ENCODE measurements around the gene KLHL26. TPM values are rescaled to one million over a fixed set of nuclear protein-coding genes. Genes with fewer than 3 reads are reported as not detected.
"Not testable (repeated sequence)": the region's sequence is repeated elsewhere in the genome, so short reads cannot be mapped to it uniquely, and the experiment has no call there.

KLHL26 gene
- total RNA-seq: 17.1 TPM
- long read RNA-seq, full-length matches to known transcripts: 6 of 14 reads
- long read RNA-seq, partial matches to known transcripts: 1 of 14 reads
- long read RNA-seq, other reads (novel, unspliced or antisense): 7 of 14 reads

GRCh38 chr19:18636969-18637629 lies at the start of gene KLHL26:
KLHL26 (plus strand) TSS chr19:18637028; CDS start chr19:18637055, 27 bp downstream.
- no peak for DNase-seq (ENCODE audit: low spot score)

GRCh38 chr19:18587561-18587960 lies 49.3 kb upstream of the KLHL26 start:
- no peak for DNase-seq (ENCODE audit: low spot score)

- no peak for DNase-seq (ENCODE audit: low spot score)
Measured at GRCh38 chr19:18587962-18588610, 48.7 kb upstream of the KLHL26 start.

- DNase-seq (ENCODE audit: low spot score): peak; percentile 94
Measured at GRCh38 chr19:18588611-18589379, 48.0 kb upstream of the KLHL26 start, which contains the start of gene REX1BD. REX1BD (plus strand) TSS chr19:18588798; CDS start chr19:18588802, 4 bp downstream.

- no peak for DNase-seq (ENCODE audit: low spot score)
Measured at GRCh38 chr19:18589380-18590272, 47.2 kb upstream of the KLHL26 start.

GRCh38 chr19:18590273-18591272 lies 46.3 kb upstream of the KLHL26 start:
- DNase-seq (ENCODE audit: low spot score): no peak

GRCh38 chr19:18591735-18592385 lies 45.0 kb upstream of the KLHL26 start:
- no peak for DNase-seq (ENCODE audit: low spot score)

GRCh38 chr19:18592732-18593131 lies 44.1 kb upstream of the KLHL26 start:
- not testable (repeated sequence) for DNase-seq (ENCODE audit: low spot score)

- DNase-seq (ENCODE audit: low spot score): no peak
Measured at GRCh38 chr19:18593367-18594095, 43.3 kb upstream of the KLHL26 start.

GRCh38 chr19:18594096-18594823 lies 42.6 kb upstream of the KLHL26 start:
- DNase-seq (ENCODE audit: low spot score): peak; percentile 93

GRCh38 chr19:18594824-18595373 lies 41.9 kb upstream of the KLHL26 start:
- no peak for DNase-seq (ENCODE audit: low spot score)

GRCh38 chr19:18595475-18595874 lies 41.4 kb upstream of the KLHL26 start:
- DNase-seq (ENCODE audit: low spot score): no peak

- DNase-seq (ENCODE audit: low spot score): no peak
Measured at GRCh38 chr19:18596752-18597157, 40.1 kb upstream of the KLHL26 start.

GRCh38 chr19:18597809-18598660 lies 38.8 kb upstream of the KLHL26 start:
- no peak for DNase-seq (ENCODE audit: low spot score)

- no peak for DNase-seq (ENCODE audit: low spot score)
Measured at GRCh38 chr19:18599485-18599884, 37.3 kb upstream of the KLHL26 start.

- DNase-seq (ENCODE audit: low spot score): not testable (repeated sequence)
Measured at GRCh38 chr19:18600692-18601397, 36.0 kb upstream of the KLHL26 start.

Measured in mesenteric fat pad (tissue), 1 donor.